HG02943 (cell line): ENCODE results near the gene HINT3.
A peak's percentile ranks its signal among the peaks of the same experiment; 100 is the strongest.
"Not testable (repeated sequence)": the region's sequence is repeated elsewhere in the genome, so short reads cannot be mapped to it uniquely, and the experiment has no call there.

ENCODE experiments used
- ATAC-seq: cut with Tn5 transposase; IDR thresholded peaks from one replicate; pipeline ENCODE4 v1.9.1; 2021; ENCODE audit warnings: mild to moderate bottlenecking, low read depth, moderate library complexity; ENCODE audit not compliant: unreplicated experiment

Gene HINT3

DNA sequence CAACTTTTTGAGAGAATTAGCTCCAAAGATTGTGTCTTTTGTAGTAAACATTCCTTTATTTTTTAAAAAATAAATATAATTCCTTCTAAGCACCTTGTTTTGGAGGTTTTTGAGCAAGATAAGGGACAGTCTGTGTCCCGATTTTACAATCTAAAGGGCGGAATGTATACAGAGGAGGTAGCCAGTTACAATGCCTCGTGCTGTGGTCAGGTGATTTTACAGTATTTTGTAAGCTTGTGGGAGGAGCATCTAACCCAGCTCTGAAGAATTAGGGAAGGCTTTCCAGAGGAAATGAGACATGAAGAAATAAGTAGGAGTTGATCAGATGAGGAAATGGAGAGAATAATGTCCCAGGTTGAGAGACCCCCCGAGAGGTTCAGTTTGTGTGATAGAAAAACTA is 1.3 kb downstream of the HINT3 start:
- no peak for ATAC-seq

DNA sequence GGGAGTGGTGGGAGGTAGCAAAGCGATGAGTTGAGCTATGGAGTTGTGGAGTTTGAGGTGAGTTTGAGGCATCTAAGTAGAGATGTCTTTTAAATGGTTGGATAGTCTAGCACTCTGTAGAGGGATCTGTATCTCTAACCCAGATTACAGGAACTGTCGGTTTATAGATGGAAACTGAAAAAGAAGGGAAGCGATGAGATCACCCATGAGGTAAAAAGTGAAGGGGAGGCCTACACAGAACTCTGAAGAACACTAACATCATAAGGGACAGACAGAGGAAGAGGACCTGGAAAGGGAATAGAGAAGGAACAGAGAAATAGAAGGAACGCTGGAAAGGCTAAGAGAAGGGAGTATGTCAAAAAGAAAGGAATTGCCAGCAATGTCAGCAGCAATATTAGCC is 2.5 kb downstream of the HINT3 start:
- no peak for ATAC-seq

DNA sequence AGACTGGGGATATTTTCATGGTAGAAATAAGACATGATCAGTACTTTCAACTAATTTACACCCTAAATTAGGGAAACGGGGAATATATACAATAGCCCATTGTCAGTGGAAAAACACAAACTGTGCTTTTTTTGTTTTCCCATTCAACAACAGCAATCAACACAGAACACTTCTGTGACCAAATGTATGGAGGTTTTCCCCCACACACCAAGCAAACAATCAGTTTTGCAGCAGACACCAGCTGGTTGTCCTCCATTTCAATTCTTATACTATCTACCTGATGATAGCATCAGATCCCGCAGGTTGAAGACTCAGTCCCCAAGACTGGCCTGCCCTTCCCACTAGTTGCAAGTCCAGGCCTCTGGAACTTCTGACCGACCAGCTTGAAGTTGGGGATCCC is 4.5 kb downstream of the HINT3 start:
- no peak for ATAC-seq

DNA sequence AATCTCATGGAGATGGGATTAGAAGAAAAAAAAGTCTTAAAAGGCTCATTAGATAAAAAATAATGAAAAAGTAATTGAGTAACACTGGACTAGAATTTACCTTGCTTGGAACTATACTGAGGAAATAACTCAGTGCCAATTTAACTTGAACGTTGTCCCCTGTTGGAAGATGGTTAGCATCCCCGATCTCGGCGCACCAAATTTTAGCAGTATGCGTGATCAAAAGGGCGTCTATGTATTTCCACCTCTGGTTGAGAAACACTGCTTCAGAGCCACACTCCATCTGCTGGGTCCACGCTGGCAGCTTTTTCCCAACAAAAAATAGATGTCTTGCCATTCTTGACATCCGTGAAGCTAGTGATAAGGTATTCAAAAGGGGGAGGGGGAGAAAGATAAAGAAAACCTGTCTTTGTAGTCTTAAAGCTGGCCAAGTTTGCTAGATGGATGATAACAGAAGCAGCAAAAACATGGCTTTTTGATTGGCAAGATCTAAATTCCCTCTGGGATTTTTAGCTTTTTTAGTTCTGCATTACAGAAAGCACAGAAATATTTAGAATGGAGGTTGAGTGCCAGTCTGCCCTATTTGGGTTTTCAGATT is 6.4 kb downstream of the HINT3 start:
- ATAC-seq: no peak

DNA sequence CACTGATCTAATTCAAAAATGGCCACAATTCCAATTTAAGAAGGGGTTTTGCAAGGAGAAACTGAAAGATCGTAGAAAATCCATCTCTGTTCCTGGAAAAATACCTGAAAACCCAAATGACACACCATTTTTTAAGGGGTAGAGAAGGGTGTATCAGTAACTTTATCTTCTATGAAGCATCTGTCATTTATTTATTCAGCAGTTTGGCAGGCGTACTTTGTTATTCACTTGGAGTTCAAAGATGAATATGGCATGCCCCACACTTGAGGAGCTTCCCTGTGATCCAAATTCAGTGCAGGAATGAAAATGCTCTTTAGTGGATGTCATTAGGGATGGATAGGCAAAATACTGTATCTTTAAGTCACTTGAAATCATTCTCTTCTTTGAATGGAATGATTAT is 7.2 kb downstream of the HINT3 start:
- no peak for ATAC-seq

DNA sequence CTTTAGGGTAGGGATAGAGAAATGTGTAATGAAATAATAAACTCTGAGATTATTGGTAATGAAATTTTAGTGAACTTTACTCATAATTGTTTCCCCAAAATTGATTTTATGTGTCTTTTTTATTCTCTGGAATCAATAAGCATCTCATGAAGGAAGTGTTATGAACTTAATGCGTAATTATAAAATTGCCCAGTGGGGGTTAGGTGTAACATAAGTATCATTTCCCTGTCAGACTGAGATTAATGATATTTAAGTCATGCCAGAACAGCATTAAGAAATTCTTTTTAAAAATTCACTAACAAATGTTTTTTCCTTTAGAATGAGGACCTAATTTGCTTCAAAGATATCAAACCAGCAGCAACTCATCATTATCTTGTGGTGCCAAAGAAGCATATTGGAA is 10.0 kb downstream of the HINT3 start:
- ATAC-seq: no peak

DNA sequence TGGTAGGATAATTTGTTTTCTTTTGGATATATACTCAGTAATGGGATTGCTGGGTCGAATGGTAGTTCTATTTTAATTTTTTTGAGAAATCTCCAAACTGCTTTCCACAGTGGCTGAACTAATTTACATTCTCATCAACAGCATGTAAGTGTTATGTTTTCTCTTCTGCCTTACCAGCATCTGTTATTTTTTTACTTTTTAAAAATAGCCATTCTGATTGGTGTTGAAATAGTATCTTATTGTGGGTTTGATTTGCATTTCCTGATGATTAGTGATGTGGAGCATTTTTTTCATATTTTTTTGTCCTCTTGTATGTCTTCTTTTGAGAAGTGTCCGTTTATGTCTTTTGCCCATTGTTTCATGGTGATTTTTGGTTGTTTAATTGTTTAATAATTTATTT is 11.9 kb downstream of the HINT3 start:
- ATAC-seq: no peak

DNA sequence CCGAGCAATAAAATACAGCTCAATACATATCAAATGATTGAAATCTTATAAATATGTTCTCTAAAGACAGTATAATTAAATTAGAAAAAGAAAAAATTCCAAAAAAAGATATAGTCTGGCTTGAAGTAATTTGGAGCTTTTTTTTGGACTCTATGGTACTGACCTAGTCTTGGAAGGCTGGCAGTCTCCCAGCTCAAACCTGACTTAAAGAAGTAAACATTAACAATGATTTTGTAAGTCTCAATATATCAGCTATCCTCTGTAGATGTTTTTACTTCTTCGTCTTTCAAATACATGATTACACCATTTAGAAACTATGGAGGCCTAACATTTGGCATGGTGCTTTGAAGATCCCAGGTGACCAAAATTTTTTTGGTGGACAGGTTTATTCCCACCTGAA is 14.2 kb downstream of the HINT3 start:
- no peak for ATAC-seq

DNA sequence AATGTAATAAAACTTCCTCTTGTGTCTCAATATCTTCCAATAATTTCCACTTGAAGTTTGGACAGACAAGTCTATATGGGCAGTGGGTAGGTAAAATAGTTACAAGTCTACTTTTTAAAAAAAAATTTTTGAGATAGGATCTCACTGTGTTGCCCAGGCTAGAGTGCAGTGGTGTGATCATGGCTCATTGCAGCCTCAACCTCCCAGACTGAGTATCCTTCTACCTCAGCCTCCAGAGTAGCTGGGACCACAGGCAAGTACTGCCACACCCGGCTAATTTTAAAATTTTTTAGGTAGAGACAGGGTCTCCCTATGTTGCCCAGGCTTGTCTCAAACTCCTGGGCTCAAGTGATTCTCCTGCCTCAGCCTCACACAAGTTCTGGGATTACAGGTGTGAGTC is 15.9 kb downstream of the HINT3 start:
- not testable (repeated sequence) for ATAC-seq

DNA sequence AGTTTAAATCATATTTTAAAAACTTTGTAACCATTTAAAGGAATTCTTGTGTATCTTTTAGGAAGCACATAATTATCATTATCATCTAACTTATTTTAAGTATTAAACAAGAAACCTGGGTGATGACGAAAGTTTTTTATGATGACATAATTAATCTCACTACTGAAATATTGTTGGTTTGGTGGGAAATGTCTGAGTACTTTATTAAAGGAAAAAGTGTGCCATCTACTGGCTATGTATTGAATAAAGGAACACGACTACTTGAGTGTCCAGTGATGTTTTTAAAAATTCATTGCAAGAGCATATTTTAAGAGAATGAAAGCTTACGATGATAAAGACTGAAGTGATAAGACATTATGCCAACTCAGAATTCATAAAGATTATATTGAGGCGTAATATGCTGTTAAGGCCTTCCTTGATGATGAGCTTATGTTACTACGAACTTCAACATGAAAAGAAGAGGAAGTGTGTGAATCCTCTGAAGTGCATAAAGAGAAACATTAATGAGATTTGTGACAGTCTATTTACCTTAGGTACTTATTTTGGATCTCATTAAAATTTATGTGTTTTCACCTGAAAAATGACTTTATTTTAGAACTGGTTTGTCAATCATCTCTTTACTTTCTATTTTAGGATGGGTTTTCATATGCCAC is 17.8 kb downstream of the HINT3 start:
- peak; percentile 58 for ATAC-seq

DNA sequence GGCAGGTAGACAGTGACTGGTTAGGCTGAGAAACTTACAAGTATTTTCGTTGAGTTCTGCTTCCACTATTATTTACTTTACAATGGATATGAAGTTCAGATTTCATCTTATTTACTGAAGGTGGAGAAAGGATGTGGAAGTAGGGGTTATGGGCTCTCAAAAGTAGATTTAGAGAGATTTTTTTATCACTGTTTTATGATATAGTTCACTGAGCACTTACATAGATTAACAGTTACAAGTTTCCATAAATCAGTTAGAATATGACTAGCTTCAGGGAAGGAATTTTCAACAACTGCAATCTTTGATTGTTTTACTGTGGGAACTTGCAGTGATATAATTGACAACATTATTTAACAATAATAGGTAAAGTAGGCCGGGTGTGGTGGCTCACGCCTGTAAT is 22.5 kb downstream of the HINT3 start:
- no peak for ATAC-seq

DNA sequence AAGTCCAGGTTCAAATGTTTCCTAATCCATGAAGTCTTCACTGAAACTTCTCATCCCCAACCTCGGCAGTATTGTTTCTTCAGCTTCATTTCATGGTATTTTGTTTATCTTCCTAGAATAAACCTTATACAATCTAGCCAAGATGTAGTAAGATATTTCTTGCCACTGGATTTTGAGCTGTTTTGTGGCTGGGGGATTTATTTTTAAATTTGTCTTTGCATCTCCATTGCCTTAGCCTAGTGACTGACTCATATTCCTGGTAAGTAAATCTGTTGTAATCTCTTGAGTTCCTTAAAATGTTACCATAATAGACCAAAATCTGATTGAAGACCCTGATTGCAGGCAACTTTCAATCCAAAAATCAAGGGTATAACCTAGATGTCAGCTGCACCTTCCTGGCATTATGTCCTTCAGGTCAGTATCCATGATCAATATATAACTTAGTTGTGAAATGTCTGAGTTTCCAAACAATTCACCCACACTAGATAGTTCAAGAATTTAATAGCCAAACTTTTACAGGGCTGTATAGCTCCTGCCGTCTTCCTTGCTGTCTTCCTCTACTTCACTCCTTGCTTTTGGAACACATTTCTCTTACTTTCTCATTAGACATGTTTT is 25.1 kb downstream of the HINT3 start:
- ATAC-seq: no peak

DNA sequence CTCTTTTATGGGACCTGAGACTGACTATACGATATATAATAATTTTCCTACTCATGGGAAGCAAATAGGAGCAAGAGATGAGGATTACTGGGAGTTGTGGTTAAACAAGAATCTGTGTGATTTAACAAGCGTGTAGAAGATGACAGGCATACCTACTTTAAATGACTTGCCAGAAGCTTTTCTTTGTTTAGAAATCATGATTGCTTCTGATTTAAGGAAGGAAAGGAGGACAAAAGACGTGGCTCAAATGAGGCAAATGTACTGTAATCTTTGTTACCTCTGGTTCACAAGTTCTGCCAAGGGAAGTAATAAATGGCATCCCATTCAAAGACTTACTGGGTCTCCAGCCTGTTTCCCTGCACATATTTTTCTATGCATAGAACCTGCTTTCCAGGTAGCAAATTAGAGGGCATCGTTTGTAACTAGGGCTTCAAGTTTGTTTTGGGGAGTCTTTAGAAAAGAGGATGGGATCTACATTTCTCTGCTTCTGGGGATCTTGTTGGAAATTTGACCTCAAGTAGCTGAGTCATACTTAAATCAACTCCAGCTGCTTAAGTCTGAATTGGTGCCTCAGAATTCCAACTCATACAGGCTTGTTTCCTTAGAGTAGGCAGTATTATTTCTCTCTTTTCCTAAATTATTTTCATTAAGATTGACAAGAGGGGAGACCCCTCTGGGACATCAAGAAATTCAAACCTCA is 26.8 kb downstream of the HINT3 start:
- ATAC-seq: no peak

DNA sequence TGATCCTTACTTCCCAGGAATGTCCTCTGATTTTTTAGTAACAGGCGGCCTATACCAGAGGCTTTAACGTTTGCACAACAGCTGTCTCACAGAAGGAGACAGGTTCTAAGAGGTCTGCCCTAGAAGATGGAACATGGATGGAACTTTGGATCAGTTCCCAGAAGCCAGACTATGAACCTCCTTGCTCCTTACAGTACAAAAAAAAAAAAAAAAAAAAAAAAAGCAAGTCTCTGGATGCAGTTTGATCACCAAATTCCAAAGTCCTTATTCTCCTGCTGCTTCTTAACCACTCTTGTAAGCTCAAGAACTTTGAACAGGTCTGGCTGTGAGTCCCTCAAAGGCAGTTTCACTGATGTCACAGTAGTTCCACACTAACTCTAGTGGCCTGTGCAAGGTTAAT is 27.7 kb downstream of the HINT3 start:
- no peak for ATAC-seq

DNA sequence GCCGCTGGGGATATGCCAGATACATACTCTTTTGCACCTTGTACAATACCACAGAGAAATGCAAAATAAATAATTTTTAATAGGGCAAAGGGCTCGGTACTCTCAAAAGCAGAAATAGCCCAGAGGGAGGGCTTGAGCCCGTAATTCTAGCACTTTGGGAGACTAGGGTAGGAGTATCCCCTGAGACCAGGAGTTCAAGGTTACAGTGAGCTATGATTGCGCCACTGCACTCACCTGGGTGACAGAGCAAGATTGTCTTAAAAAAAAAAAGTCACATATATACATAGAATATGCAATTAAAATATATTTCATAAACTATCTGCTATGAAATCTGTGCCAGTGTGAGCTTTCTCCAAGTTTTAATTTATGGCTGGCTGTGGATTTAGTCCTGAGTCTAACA is 29.0 kb downstream of the HINT3 start:
- no peak for ATAC-seq

DNA sequence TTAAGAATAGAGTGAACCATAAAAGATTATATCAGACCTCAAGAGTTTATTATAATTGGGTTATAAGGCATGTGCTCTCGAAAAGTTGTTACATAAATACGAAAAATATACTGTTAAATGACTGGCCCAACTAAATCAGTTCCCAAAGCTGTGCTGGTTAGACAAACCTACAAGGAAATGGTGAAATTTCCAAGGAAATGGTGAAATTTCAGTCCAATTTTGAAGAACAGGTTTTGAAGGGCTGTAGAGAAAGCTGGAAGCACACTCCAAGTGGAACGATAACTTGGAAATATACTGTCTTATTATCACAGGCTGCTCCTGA is 29.4 kb downstream of the HINT3 start:
- no peak for ATAC-seq

DNA sequence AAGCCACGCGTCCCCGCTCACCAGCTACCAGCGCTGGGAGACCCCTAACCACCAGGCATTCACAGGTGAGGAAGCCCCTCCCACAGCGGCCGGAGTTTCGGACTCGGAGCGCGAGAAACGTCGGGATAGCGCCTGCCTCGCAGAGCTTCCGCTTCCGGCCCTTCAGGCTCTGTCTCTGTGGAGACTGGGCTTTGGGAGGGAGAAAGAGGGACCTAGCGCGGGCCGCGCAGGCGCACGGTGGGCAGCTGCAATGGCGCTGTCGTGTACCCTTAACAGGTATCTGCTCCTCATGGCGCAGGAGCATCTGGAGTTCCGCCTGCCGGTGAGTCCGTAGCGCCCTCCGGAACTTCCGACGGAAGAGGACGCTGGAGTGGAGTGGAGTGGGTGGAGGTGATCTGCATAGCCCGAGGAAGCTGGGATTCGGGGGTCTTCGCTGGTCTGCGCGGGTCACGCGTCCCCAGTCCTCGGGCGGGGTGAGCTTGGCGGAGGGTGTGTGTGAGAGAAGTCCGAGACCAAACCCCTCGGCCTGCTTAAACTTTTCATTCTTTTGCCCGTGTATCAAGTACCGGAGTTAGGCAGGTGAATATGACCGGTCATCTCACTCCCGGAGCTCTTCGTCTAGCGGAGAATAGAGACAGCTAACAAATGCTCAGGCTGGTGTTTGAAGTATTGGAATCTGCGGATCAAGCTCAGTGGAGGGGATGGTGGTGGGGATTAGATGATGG is 29.9 kb downstream of the HINT3 start, which contains the start of gene TRMT11:
TRMT11 (plus strand) TSS at position 240 of the 725 bp plus-strand sequence; CDS start at position 251, 11 bp downstream.
- ATAC-seq: peak; percentile 98

DNA sequence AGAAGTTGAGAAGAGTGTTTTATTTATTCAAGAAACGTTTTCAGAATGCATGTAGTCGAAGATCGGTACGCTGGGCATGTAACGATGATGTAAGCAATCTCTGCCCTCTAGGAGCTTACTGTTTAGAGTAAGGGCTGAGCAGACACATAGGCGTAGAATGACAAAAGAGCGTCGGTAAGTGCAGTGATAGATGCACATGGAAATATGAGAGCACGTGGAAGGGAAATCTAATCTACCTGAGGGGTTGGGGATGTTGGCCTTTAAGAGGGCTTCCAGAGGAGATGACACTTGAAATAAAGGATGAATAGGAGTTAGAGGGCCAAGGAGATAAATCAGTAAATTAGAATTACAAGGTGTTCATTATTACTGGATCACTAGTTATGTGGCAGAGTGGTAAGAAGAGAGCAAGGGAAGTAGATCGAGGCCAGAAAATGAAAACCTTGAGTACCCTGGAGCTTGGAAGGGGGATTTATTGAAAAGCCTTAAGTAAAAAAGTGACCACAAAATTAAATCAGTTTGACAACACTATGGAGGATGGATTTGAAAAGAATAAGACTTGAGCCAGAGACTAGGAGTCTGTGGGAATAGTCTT is 30.6 kb downstream of the HINT3 start:
- peak; percentile 26 for ATAC-seq

DNA sequence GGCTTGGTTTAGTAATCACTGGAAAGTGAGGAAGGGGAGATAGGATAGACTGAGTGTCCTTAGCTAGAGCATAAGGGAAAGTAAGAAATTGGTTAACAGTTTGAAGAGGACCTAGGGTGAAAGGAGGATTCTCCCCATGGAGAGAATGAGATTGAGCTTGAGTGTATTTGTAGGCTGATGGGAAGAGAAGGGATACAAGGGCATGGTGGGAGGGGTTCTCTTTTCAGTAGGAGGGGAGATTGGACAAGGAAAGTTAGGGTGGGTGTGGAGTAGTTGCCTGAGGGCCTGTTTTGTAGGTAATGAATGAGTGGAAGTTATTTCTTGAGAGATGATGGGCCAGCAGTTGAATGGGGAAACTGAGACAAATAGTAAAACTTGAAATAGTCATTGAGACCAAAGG is 31.7 kb downstream of the HINT3 start:
- no peak for ATAC-seq

DNA sequence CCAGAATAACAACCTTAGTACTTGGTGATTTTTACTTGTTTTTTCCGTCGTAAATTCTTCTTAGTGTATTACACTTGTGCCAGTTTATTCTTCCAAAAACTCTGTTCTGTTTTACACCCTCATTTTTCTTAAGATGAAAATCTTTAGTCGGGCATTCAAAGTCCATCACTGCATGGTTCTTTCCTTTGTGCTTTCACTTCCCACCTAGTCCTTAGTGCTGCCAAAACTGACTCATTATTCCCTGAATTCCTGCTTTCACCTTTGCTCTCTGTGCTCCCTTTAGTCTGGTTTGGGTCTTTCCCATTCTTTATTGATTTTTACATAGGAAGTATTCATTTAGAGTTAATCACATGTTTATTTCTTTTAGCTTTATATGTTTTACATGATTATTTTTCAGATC is 33.1 kb downstream of the HINT3 start:
- no peak for ATAC-seq

DNA sequence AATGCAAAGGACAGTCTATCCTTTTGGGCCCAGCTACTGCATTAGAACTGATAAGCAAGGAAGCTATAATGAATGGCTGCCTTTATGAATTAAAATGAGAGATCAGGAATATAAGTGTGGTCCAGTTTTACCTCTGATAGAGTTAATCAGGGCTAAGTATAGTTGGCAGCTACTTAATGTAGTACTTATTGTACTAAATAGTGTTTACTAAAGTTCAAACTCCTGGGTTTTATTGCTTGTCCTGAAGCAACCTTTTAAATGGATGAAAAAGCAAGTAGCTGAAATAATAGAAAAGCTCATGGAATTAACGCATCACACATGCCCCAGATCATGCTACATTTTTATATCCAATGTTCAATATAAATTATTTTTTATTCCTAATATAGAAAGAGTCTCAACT is 35.1 kb downstream of the HINT3 start:
- no peak for ATAC-seq
